Measurements from ENCODE around the gene RTL10.

RTL10 gene

GRCh38 chr22:19819208-19819910 lies 35.3 kb downstream of the RTL10 start:
- CTCF ChIA-PET: no interaction called here
- TF ChIP-seq TARDBP (IDR thresholded peaks at IDR 0.05) (no peak), ZNF384 (IDR thresholded peaks at IDR 0.05) (no peak), SUZ12 (IDR thresholded peaks at IDR 0.05) (no peak), ELF4 (IDR thresholded peaks at IDR 0.05) (no peak), BHLHE40 (IDR thresholded peaks at IDR 0.05; ENCODE audit: borderline replicate concordance) (no peak)
- DNase-seq (ENCODE audit: extremely low spot score): no peak
- POLR2A ChIA-PET: no interaction called here

- POLR2A ChIA-PET: no interaction called here
- DNase-seq (ENCODE audit: extremely low spot score): no peak
- CTCF ChIA-PET: no interaction called here
- no peak for TF ChIP-seq FOXK2 (IDR thresholded peaks at IDR 0.05)
- no peak for TF ChIP-seq ELF4 (IDR thresholded peaks at IDR 0.05)
- TF ChIP-seq SUZ12 (IDR thresholded peaks at IDR 0.05): no peak
- TF ChIP-seq PKNOX1 (IDR thresholded peaks at IDR 0.05): no peak
These were observed 36.1 kb downstream of the RTL10 start for GRCh38 chr22:19818324-19819207.

GRCh38 chr22:19816372-19817119 lies 38.1 kb downstream of the RTL10 start:
- POLR2A ChIA-PET: no interaction called here
- CTCF ChIA-PET: no interaction called here
- TF ChIP-seq BHLHE40 (IDR thresholded peaks at IDR 0.05; ENCODE audit: borderline replicate concordance) (no peak), SUZ12 (IDR thresholded peaks at IDR 0.05) (no peak), CTBP1 (IDR thresholded peaks at IDR 0.05; ENCODE audit: borderline replicate concordance) (no peak), HDGF (IDR thresholded peaks at IDR 0.05; ENCODE audit: borderline replicate concordance) (no peak), TARDBP (IDR thresholded peaks at IDR 0.05) (peak; percentile 41; the same call in 1 of the 2 replicates), ZNF384 (IDR thresholded peaks at IDR 0.05) (no peak), LEF1 (IDR thresholded peaks at IDR 0.05; ENCODE audit: borderline replicate concordance) (no peak)
- DNase-seq (ENCODE audit: extremely low spot score): no peak

- TF ChIP-seq TARDBP (IDR thresholded peaks at IDR 0.05): no peak
- no peak for TF ChIP-seq L3MBTL2 (conservative IDR thresholded peaks at IDR 0.05)
- TF ChIP-seq SP1 (IDR thresholded peaks at IDR 0.05): no peak
- TF ChIP-seq SUZ12 (IDR thresholded peaks at IDR 0.05): no peak
- no peak for TF ChIP-seq ZNF384 (IDR thresholded peaks at IDR 0.05)
- no peak for TF ChIP-seq FOXK2 (IDR thresholded peaks at IDR 0.05)
- no peak for TF ChIP-seq BHLHE40 (IDR thresholded peaks at IDR 0.05; ENCODE audit: borderline replicate concordance)
- no peak for TF ChIP-seq HDGF (IDR thresholded peaks at IDR 0.05; ENCODE audit: borderline replicate concordance)
- TF ChIP-seq CTBP1 (IDR thresholded peaks at IDR 0.05; ENCODE audit: borderline replicate concordance): no peak
- no peak for TF ChIP-seq NFRKB (IDR thresholded peaks at IDR 0.05)
- TF ChIP-seq ARNT (IDR thresholded peaks at IDR 0.05): no peak
- no peak for TF ChIP-seq FOXA1 (IDR thresholded peaks at IDR 0.05)
- no peak for TF ChIP-seq LEF1 (IDR thresholded peaks at IDR 0.05; ENCODE audit: borderline replicate concordance)
- TF ChIP-seq ELF4 (IDR thresholded peaks at IDR 0.05): no peak
- ChIA-PET POLR2A (no interaction called here), CTCF (interaction anchor here (0.6 kb wide), 1 partner anchor 10 kb away, joined by 3 read pairs; no protein-coding TSS in a partner anchor)
- no peak for DNase-seq (ENCODE audit: extremely low spot score)
These were observed 38.8 kb downstream of the RTL10 start for GRCh38 chr22:19815823-19816290.

- TF ChIP-seq CTBP1 (IDR thresholded peaks at IDR 0.05; ENCODE audit: borderline replicate concordance) (no peak), ZNF384 (IDR thresholded peaks at IDR 0.05) (no peak), ELF4 (IDR thresholded peaks at IDR 0.05) (no peak), FOXK2 (IDR thresholded peaks at IDR 0.05) (no peak)
- POLR2A ChIA-PET: no interaction called here
- CTCF ChIA-PET: interaction anchor here (0.6 kb wide), 1 partner anchor 9 kb away, joined by 3 read pairs; no protein-coding TSS in a partner anchor
- DNase-seq (ENCODE audit: extremely low spot score): no peak
These were observed 39.4 kb downstream of the RTL10 start for GRCh38 chr22:19815093-19815822.

- no peak for DNase-seq (ENCODE audit: extremely low spot score)
- POLR2A ChIA-PET: no interaction called here
- TF ChIP-seq ELF4 (IDR thresholded peaks at IDR 0.05) (no peak), BHLHE40 (IDR thresholded peaks at IDR 0.05; ENCODE audit: borderline replicate concordance) (no peak), ZNF384 (IDR thresholded peaks at IDR 0.05) (no peak), TARDBP (IDR thresholded peaks at IDR 0.05) (no peak), CTBP1 (IDR thresholded peaks at IDR 0.05; ENCODE audit: borderline replicate concordance) (no peak), SP1 (IDR thresholded peaks at IDR 0.05) (no peak), SUZ12 (IDR thresholded peaks at IDR 0.05) (no peak), HDGF (IDR thresholded peaks at IDR 0.05; ENCODE audit: borderline replicate concordance) (no peak), L3MBTL2 (conservative IDR thresholded peaks at IDR 0.05) (no peak), FOXA1 (IDR thresholded peaks at IDR 0.05) (no peak), FOXK2 (IDR thresholded peaks at IDR 0.05) (no peak)
- CTCF ChIA-PET: no interaction called here
These were observed 40.2 kb downstream of the RTL10 start for GRCh38 chr22:19814428-19814827.

GRCh38 chr22:19812910-19813309 lies 41.8 kb downstream of the RTL10 start:
- DNase-seq (ENCODE audit: extremely low spot score): no peak
- POLR2A ChIA-PET: no interaction called here
- CTCF ChIA-PET: no interaction called here
- no peak for TF ChIP-seq CTBP1 (IDR thresholded peaks at IDR 0.05; ENCODE audit: borderline replicate concordance)
- no peak for TF ChIP-seq FOXM1 (IDR thresholded peaks at IDR 0.05; ENCODE audit: borderline replicate concordance)
- no peak for TF ChIP-seq FOXK2 (IDR thresholded peaks at IDR 0.05)
- no peak for TF ChIP-seq NFRKB (IDR thresholded peaks at IDR 0.05)
- no peak for TF ChIP-seq ARNT (IDR thresholded peaks at IDR 0.05)
- TF ChIP-seq SP1 (IDR thresholded peaks at IDR 0.05): no peak
- TF ChIP-seq ZNF384 (IDR thresholded peaks at IDR 0.05): no peak
- no peak for TF ChIP-seq PKNOX1 (IDR thresholded peaks at IDR 0.05)
- no peak for TF ChIP-seq FOXA1 (IDR thresholded peaks at IDR 0.05)
- TF ChIP-seq ELF4 (IDR thresholded peaks at IDR 0.05): no peak
- no peak for TF ChIP-seq TARDBP (IDR thresholded peaks at IDR 0.05)
- no peak for TF ChIP-seq L3MBTL2 (conservative IDR thresholded peaks at IDR 0.05)
- no peak for TF ChIP-seq HDGF (IDR thresholded peaks at IDR 0.05; ENCODE audit: borderline replicate concordance)

All from HEK293T (cell line).